ENCODE data around the gene MCHR1.

DNA sequence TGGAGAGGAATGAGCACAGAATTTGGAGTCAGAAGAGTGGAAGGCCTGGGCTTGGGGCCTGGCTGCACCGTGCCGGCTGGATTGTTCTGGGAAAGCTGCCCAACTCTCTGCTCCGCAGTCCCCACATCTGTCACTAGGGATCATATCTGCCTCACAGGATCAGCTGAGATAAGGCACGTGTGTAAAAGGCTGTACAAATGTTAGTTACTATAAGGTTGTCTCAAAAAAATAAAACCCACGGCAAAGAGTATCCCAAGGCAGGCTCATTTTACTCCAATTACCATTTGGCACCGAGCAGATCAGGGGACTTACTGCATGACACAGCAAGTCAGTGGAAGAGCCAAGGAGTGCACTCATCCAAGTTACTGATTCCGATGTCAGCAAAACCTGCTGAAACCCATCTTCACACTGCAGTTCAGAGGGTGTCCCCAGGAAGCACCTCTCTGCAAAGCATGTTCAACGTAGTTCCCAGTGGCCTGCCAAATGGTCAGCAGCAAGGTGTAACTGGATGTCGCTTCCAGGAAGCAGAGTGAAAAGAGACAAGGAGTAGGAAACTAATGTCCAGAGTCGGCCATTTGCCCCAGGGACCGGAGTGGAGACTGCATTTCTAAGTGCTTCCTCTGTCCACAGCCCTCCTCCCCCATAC lies 24.6 kb upstream of the MCHR1 start:
- TF ChIP-seq POLR2A (IDR thresholded peaks at IDR 0.05) (no peak), POLR2AphosphoS5 (IDR thresholded peaks at IDR 0.05) (no peak)
- TF ChIP-seq, protein P1, sequence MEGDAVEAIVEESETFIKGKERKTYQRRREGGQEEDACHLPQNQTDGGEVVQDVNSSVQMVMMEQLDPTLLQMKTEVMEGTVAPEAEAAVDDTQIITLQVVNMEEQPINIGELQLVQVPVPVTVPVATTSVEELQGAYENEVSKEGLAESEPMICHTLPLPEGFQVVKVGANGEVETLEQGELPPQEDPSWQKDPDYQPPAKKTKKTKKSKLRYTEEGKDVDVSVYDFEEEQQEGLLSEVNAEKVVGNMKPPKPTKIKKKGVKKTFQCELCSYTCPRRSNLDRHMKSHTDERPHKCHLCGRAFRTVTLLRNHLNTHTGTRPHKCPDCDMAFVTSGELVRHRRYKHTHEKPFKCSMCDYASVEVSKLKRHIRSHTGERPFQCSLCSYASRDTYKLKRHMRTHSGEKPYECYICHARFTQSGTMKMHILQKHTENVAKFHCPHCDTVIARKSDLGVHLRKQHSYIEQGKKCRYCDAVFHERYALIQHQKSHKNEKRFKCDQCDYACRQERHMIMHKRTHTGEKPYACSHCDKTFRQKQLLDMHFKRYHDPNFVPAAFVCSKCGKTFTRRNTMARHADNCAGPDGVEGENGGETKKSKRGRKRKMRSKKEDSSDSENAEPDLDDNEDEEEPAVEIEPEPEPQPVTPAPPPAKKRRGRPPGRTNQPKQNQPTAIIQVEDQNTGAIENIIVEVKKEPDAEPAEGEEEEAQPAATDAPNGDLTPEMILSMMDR (IDR thresholded peaks at IDR 0.05), result peak in 2 of 6 experiments; percentile 19 to 25
